ENCODE measurements around the gene LNX1.
"Not testable (repeated sequence)": the region's sequence is repeated elsewhere in the genome, so short reads cannot be mapped to it uniquely, and the experiment has no call there.

The LNX1 gene

DNA sequence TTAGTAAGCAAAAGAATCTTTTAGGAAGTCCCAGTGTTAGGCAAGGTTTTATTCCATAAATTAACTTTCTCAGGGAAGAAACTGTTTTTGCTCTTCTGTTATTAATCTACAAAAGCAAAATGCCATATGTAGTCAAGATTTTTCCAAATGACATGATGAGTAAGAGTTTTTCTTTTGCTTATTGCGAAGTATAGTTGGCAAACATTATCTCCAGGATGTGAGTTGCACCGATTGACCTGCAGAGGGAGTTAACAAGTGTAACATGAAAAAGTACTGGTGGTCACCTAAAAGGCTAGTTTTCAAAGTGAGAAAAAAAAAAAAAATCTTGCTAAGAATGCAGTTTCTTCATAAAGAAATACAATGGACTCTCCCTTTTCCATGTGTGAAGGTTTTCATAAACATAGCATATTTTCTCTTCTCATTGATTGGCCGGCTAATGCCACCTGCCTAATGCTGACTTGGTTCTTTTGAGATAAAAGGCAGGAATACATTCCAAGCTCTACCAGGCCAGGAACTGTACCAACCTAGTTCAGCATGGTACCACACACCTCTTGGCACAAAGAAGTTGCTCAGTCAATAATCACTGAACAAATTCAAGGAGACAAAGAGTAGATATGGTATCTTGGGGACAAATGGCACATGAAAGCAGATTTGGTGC, 100.2 kb downstream of the LNX1 start:
- DNase-seq, result peak; percentile 1

DNA sequence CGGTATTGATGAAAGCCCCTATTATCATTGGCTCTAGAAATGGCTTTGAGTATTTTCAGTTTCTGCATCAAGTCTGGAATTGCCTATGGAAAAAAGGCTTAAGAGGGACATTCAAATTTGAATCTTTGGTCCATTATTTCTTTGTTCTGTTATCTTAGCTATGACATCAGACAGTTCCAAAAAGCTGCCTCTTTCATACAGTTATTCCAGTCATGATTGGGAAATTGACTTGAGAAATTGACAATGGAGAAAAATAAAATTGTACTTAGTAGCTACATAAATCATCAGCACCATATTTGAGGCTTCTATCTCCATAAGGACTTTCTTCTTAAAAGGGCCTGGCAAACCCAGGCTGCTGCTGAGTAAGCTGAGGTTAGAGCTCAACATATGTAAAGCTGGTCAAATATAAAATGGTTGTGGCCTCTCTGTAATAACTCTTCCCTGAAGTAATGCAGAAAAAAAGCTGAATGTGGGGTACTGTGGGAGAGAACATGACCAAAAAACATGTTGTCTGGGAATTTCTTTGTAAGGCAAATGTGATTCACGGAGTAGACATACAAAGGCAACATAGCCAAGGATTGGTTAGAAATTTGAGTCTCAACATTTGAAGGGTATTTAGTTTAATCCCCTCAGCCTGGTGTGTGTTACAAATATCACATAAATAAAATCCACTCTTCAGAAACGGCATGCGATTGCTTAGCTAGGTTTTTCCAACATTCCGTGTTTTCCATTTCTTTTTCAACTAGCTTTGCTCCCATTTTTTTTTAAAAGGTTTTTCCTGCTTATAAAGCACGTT, 100.9 kb downstream of the LNX1 start:
- DNase-seq, result no peak

DNA sequence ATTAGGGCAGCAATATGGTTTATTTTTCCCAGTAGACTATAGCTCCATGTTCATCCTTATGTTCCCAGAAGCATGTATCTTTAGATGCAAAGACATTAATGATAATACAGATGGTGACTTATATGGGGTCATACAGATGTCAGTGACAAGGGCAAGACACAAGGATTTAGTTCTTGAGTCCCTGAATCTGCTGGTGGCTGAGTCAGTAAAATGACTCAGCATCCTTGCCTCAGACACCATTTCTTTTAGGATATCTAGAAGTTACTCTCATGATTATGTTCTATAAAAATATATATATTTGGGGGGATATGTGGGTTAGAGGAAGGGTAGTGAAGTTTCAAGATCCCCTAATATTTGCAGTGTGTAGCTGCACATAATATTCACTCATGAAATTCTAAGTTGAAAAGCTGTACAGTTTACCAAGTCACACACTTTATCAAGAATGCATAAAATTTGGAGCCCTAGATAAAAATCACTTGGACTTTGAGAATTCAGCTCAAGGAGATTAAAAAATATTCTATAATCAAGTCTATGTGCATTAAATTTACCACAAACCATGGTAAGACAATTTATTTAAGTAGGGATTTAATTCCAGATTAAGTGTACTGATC, 101.9 kb downstream of the LNX1 start:
- no peak for DNase-seq

DNA sequence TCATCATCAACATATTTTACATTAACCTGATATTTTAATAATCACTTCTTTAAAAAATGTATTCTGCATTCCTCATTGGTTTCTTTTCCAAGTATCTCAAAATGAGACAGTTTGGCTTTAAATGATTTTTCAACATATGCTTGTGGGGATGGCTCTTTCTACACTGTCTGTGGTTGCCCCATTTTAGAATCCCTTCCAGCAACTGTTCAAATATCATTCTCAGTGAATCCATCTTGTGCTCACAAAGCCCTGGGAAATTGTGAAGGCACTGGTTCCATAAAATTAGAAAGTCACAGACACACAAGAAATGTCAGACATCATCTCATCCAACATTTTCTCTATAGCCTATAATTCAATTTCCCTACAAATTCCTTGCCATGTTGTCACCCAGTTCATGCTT, 103.5 kb downstream of the LNX1 start:
- DNase-seq, result no peak

DNA sequence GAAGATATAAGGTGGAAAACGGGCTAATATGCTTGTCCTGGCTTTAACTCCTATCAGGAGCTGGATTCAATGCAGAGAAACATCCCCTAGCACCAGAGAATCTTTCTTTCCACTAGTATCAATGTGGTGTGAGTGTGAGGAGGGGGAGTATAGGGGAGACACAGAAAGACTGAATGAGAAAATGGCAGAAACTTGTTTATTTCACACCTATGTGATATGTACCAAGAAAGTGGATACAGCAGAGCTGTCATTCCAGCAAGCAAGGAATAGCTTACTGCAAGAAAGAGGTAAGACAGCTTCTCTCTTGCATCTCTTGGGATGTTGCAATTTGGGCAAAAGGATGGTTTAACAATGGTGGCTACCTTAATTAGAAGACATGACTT, 105.6 kb downstream of the LNX1 start:
- no peak for DNase-seq

DNA sequence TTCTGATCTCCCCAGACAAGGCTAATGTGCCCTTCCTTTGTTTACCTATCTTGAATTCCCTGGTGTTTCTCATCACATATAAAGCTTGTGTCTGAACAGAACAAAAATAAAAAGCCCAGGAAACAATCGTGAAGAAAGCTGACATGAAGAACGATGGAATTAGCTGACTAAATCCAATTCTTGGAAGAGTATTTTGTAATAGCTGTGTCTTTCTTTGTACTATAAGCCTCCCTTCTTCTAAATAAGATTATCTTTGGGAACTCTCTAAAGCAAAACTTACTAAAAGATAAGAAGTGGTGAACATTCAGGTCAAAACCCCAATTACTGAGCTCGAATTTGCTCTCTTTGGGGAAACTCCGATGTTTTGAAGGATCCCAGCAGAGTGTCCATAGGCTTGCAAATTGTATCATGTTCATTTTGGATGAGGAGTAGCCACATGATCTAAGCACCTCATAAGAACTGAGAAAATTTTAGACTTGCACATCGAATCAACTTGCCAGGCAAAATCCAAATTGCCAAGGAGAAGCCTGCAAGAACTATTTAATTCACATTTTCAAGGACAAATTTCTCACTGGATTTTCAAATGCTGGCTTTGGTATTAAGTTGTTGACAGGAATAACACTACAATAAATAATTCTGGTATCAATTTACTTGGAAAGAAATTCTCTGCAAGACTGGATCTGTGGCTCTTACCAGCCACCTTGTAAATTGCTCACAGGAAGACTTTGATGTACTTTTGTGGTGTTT, 106.2 kb downstream of the LNX1 start:
- DNase-seq, result no peak

DNA sequence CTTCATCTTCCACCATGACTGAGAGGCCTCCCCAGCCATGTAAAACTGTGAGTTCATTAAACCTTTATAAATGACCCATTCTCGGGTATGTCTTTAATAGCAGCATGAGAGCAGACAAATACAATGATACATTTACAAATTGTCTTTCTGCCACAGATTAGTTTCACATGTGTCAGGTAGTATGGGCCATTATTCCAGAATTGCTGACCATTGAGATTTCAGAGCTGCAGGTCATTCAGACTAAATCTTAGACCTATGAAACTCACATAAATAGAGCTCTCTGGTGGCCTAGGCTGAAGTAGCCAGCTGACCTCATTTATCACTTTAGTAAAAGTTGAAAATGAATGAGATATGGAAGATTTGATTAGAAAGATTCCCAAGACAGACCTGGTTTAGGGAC, 108.0 kb downstream of the LNX1 start:
- DNase-seq, result no peak

DNA sequence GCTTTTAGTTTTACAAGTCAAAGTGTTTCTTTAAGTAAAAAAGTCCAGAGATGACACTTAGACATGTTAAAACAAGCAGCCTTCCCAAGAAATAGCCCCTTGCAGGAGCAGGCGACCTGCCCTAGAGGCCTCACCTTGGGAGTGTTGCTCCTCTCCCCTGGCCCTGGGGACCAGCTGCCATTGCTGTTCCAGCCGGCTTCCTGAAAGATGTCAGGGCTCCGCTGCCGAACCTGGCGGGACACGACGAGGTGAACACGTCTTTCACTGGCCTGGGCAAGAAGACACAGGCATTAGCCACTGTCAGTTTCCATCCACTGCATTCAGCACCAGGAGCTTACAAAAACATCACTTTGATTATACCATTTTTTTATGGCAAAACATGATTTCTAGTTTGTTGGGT, 109.7 kb downstream of the LNX1 start:
- no peak for DNase-seq

DNA sequence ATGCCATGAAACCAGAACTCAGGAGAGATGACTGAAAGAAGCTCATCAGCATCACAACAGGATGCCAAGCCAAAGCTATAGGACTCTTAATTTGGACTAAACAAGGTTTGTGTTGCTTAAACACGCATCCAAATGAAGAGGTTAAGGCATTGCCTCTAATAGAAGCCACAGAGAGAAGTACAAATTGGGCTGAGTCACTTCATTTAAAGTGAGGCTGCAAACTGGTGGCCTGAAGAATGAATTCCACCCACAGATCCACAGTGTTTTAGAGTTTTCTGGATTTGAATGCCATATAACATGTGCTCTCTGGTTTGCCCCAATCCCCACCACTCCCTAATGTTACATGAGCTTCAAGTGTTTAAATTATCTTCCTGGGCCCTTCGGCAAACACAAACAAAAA, 110.4 kb downstream of the LNX1 start:
- no peak for DNase-seq

DNA sequence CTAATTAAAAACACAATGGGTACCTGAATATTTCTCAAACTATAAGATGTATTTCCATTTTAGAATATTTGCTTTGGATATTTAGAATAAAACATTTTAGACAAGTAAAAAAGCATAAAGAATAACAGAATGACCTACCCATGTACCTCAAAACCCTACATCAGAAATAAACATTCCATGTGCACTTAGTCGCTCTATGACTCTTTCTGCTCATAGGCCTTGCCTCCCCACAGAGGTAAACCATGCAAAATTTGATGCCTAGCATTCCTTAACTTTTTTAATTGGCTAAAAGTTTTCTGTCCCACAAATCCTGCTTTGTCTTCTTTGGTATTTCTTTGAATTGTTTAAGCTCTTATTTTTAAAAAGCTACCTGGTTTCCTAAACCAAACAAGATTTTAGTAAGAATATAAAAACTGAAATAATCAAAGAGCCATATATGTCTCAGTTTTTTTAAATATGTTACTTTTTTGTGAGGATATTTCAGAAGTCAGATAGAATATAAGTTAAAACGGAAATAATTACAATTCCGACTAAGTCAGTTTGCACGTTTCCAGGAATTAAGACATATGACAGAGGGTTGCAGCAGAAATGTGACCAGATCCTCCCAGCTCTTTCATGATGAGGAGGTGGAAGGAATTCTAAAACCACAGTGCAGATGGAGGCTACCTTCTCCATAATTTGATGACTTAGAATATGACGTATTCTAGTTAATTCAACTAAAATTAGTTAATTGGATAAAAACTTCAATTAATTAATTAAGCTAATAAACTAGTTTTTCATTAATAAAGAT, 111.4 kb downstream of the LNX1 start:
- no peak for DNase-seq

DNA sequence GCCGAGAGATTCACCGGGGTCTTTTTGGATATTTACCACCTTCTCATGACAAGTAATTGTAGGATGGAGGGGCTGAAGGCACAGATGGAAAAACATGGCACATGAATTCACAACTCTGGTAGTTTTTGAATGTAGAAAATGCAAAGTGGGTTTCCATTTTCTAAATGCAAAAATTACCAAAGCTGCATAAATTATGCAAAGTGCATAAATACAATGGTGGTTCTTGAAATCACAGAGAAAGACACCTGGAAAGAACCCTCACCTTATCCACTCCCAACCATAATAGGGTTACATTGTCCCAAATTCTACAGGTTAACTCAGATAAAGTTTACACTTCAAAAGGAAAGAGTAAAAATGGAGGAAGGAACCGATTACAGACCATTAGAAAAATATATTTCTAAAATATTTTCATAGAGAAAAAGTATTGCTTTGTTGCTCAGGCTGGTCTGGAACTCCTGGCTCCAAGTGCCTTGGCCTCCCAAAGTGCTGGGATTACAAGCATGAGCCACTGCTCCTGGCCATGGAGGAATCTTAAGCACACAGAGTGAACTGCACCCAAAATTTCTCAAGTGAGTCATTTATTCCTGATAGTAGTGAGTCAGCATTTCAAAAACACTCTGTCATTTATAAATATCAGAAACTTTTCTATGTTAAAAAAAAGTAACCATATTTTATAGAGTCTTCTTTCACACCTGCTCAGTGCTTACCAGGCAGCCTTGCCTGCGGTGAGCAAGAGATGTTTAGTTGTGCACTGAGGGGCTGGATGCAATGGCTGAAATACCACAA, 112.4 kb downstream of the LNX1 start:
- DNase-seq, result no peak

DNA sequence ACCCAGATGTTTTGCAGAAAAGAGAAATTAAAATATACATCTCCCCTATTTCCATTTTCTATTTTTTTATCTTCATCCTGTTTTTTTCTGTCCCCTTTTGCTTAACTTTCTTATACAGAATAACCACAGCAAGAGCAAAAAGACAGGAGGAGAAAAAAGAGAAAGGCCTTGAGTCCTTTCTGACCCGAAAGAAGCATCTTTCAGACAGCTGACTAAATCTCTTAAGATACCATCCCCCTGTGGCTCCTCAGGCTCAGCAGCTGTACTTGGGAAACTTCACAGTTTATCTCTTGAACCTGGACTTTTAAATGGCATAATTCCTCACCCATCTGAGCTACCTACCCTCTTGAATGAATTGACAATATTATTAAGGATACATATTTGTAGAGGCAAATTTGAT, 113.7 kb downstream of the LNX1 start:
- no peak for DNase-seq

DNA sequence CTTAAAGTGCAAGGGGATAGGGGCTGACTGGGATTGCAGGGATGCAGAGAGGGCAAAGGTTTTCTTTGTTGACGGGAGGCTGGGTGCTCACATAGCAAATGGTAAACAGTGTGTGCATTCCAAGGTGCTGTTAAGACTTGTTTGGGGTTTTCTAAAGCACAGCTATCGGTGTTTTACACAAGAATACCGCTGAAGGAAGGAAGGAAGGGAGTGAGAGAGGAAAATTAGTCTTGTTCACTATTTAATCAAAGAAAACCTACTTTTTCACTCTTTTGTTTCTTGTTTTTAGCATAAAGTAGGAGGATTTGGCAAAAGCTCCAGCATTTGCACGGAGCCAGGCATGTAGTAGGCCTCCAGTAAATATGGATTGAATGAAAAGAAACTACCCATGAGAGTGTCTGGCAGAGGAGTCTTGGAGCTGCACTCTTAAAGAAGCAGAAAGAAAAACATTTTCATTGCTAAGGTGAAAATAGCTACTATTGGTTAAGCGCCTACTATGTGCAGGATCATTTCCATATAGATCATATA, 114.2 kb downstream of the LNX1 start:
- no peak for DNase-seq

DNA sequence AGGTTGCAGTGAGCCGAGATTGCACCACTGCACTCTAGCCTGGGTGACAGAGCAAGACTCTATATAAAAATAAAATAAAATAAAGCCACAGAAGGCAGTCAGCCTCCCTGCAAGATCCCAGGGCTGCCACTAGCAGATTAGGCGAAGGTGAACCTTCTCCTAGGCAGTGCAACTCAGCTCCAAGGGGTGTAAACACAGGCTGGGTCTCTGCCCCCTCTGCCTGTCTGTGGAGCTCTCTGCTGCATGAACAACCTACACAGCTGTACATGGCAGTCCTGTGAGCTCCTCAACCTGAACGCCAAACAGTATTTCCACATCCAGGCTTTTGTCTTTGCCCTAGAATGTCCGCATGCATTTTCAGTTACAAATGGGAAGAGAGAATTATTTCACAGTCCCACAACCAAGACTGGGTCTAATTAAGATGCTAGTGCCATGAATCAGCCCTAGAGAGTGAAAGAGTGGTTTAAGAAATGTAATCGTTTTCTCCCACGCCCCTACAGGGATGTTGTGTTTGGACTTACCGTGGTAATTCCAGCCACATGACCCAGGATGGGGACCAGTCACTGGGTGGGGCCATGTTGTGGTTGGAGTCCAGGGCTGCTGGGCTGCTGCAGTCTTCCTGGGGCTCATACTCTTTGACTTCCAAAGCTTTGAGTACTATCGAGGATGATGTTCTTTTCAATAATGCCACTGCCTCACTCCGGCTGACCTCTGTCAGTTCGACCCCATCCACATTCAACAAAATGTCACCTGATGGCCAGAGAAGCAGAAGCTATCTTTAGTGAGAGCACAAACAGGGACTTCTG, 114.9 kb downstream of the LNX1 start:
- DNase-seq, result no peak

DNA sequence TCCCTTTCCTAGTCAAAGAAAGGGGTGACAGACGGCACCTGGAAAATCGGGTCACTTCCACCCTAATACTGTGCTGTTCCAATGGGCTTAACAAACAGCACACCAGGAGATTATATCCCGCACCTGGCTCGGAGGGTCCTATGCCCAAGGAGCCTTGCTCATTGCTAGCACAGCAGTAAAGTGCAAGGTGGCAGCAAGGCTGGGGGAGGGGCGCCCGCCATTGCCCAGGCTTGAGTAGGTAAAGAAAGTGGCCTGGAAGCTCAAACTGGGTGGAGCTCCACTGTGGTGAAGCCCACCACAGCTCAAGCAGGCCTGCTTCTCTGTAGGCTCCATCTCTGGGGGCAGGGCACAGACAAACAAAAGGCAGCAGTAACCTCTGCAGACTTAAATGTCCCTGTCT, 124.7 kb downstream of the LNX1 start:
- not testable (repeated sequence) for DNase-seq

DNA sequence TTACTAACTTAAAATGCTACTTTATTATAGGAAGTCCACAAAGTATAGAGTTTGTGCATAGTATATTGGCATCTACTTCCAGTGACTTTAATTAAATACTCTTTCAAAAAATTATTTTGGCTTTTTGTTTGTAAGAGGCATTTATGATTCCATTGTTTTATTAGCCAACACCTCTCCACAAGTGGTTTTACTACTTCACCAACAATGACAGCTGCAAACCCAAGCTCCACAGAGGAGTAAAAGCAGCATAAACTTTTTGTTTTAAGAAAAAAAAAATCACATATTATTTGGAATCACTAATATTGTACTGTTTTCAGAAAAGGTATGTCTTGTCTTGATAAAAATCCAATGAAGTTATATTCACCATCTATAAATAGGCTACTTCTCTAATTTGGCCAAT, 125.4 kb downstream of the LNX1 start:
- no peak for DNase-seq

DNA sequence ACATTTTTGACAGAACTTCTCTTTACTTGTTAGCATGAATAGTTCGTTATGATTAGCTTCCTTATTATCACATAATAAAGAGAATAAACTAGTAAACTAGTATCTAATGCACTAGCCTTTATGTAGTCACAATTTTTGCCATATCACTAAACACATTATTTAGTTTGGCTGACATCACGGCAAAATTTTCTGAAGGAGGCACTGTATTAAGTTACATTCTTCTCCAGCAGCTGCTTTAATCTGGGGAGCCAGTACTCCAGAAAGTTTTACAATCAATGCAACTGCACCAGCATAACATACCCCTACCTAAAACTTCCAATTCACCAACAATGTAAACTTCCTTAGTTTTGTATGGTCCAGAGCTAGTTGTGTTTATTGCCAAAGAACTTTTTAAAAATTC, 126.0 kb downstream of the LNX1 start:
- DNase-seq, result no peak

DNA sequence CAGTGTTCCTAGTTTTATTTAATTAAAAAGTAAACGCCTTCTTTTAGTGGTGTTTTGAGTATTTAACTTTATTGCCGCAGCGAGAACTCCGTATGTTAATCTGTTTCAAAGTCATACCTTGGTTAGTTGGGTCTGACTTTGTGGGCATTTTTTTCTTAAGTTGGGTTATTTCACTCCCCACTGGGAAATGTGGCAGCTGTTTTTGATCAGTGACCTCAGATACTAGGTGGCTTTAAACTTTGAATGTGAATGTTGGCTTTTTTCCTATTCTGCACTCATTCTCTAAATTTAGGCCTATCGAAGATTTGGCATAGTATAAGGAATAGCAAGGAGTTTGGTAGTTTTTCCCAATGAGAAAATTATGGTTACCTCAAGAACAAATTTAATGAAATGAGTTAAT, 127.9 kb downstream of the LNX1 start:
- no peak for DNase-seq

DNA sequence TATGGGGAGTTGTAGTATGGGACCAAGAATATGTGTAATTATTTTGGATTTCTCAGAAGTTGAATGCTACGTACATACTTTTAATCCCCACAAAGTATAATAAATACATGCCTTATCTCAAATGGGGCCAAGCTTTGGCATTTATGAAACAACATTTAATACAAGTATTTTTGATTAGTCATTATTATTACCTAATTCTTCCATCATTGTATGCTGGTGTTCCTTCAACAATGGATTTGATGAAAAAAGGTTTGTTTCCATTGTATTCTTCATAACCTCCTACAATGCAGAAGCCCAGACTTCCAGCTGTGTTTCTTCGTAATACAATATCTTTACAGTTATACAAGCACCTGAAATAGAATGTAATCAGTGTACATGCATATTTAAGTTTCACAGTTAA, 130.0 kb downstream of the LNX1 start:
- DNase-seq, result no peak

DNA sequence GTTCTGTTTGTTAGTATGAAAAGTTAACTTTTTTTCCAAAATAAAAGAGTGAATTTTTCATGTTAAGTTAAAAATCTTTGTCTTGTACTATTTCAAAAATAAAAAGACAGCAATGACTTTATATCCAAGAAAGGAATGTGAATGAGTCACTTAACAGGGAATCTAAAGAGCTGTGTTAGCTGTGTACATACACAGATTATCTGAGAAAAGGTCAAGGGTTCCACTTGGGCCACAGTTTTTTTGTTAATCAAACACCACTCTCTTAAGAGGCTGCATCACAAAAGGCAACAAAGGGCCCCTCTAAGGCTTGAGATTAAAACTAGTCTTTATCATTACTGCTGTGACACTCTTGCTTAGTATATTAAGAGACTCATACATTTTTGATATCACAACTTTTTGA, 131.7 kb downstream of the LNX1 start:
- DNase-seq, result no peak

DNA sequence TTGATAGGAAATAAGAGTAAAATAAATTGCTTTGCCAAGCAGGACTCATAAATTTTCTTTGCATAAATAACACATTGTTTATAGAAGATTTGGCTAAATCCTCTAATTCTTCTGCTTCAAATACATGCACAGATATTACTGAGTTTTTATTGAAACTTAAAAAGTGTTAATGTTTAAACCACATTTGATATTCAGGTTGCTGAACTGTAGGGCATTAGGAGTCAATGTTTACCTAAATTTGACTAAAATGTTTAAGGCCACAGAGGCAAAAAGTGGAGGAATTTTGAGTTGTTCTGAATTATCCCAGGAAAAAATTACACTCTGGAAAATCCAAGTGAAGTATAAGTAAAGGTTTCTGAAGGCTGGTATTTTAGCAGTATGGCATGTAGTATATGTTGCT, 135.1 kb downstream of the LNX1 start:
- no peak for DNase-seq
